22Rv1 (cell line): ENCODE results near the gene SIK2.

Experiments used
- H3K27ac ChIP-seq: fragments of 450-650 bp; 2 replicates; pipeline ENCODE4 v1.5.1; 2017
- ZFX ChIP-seq: fragments of 450-650 bp; IDR thresholded peaks from 2 replicates; pipeline ENCODE4 v1.6.1; 2017; ENCODE audit warnings: antibody characterized with exemption, borderline replicate concordance
- TF ChIP-seq, protein P1 (sequence below): fragments of 450-650 bp; IDR thresholded peaks from 2 replicates; pipeline ENCODE4 v1.5.1; 2017; ENCODE audit warnings: mild to moderate bottlenecking

SIK2 gene

GRCh38 chr11:111571829-111572501 is 30.3 kb upstream of the SIK2 start:
- TF ChIP-seq ZFX: no peak
- TF ChIP-seq, protein P1, sequence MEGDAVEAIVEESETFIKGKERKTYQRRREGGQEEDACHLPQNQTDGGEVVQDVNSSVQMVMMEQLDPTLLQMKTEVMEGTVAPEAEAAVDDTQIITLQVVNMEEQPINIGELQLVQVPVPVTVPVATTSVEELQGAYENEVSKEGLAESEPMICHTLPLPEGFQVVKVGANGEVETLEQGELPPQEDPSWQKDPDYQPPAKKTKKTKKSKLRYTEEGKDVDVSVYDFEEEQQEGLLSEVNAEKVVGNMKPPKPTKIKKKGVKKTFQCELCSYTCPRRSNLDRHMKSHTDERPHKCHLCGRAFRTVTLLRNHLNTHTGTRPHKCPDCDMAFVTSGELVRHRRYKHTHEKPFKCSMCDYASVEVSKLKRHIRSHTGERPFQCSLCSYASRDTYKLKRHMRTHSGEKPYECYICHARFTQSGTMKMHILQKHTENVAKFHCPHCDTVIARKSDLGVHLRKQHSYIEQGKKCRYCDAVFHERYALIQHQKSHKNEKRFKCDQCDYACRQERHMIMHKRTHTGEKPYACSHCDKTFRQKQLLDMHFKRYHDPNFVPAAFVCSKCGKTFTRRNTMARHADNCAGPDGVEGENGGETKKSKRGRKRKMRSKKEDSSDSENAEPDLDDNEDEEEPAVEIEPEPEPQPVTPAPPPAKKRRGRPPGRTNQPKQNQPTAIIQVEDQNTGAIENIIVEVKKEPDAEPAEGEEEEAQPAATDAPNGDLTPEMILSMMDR: no peak
- H3K27ac ChIP-seq: no peak overlapping the region

- no peak for TF ChIP-seq ZFX
- TF ChIP-seq, protein P1: no peak
- no peak overlapping the region for H3K27ac ChIP-seq
Observed at GRCh38 chr11:111572581-111572980, 29.7 kb upstream of the SIK2 start.

GRCh38 chr11:111573821-111574249 is 28.4 kb upstream of the SIK2 start:
- TF ChIP-seq, protein P1: no peak
- no peak for TF ChIP-seq ZFX
- no peak overlapping the region for H3K27ac ChIP-seq

DNA sequence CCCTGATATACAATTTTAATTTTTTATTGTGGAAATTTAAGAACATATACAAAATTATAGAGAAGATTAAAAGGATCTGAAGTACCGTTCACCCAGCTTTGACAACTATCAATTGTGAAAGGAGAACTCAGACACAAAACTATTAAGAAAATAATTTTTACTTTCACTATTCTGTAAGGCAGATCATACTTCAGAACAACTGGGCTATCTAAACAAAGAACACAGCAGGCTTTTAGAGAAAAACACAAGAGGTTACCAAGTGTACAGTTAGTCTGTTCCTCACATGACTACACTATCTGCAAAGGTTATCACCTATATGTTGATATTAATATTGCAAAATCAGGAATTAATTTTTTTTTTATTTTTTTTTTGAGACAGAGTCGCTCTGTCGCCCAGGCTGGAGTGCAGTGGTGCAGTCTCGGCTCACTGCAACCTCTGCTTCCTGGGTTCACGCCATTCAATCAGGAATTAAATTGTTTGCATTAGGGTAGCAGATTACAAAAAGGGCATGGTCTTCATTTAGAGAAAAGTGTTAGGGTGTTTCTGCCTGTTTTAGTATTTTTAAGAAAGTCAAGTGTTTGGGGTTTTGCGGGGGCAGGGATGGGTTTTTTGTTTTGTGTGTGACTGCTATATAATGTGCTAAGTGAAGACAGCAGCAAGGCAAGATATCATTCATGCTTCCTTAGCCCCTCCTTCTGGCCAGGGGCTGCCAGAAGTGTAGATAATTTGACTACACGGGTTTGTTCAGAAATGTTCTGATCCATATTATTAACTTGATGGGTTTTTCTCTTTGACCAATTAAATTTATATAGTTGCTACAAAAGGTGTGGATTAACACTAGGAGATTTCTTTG is 27.6 kb upstream of the SIK2 start:
- H3K27ac ChIP-seq: no peak overlapping the region
- no peak for TF ChIP-seq ZFX
- TF ChIP-seq, protein P1: no peak

- H3K27ac ChIP-seq: no peak overlapping the region
- TF ChIP-seq, protein P1: no peak
- TF ChIP-seq ZFX: no peak
Observed at GRCh38 chr11:111575740-111576139, 26.5 kb upstream of the SIK2 start.

GRCh38 chr11:111577821-111578220 is 24.4 kb upstream of the SIK2 start:
- TF ChIP-seq ZFX: no peak
- TF ChIP-seq, protein P1: no peak
- H3K27ac ChIP-seq: no peak overlapping the region

DNA sequence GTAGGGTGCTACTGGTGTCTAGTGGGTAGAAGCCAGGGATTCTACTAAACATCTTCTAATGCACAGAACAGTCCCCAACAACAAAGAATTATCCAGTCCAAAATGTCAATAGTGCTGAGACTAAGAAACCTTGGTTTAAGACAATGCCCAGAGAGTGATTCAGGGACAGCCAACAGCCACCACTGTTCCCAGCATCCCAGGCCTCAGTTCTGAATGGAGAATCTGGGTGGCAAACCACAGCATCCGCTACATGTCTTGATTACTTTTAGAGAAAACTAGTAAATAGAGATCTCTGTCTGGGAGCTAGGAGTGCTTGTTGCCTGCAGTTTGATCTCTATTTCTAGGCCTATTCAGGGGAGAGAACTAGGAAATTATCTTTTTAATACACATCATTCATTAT is 20.9 kb upstream of the SIK2 start:
- TF ChIP-seq ZFX: no peak
- TF ChIP-seq, protein P1: no peak
- no peak overlapping the region for H3K27ac ChIP-seq
